Mononuclear cell (primary cell): Measurements from ENCODE around the gene FSCN2. TPM values are rescaled to one million over a fixed set of nuclear protein-coding genes. Genes with fewer than 3 reads are reported as not detected.

Experiments
- H3K27me3 ChIP-seq: 2 replicates; pipeline ENCODE4 v1.6.0; 2011; ENCODE audit warnings: low read length, control low read depth; ENCODE audit not compliant: insufficient read depth
- H3K4me1 ChIP-seq: 2 replicates; pipeline ENCODE4 v1.5.1; 2011; ENCODE audit warnings: mild to moderate bottlenecking, low read length, control low read depth; ENCODE audit not compliant: insufficient read depth
- H3K4me3 ChIP-seq: 2 replicates; pipeline ENCODE4 v1.5.1; 2011; ENCODE audit warnings: mild to moderate bottlenecking, low read length, moderate library complexity
- H3K9me3 ChIP-seq: 2 replicates; pipeline ENCODE4 v1.5.1; 2011; ENCODE audit warnings: low read depth, mild to moderate bottlenecking, control low read depth, low read length
- total RNA-seq: library from RNA; depleted of rRNA; stranded (reverse); fragments of >200 nt; gene quantifications from one replicate; pipeline ENCODE4 v1.2.3, GENCODE V29; 2012

FSCN2 gene, protein sequence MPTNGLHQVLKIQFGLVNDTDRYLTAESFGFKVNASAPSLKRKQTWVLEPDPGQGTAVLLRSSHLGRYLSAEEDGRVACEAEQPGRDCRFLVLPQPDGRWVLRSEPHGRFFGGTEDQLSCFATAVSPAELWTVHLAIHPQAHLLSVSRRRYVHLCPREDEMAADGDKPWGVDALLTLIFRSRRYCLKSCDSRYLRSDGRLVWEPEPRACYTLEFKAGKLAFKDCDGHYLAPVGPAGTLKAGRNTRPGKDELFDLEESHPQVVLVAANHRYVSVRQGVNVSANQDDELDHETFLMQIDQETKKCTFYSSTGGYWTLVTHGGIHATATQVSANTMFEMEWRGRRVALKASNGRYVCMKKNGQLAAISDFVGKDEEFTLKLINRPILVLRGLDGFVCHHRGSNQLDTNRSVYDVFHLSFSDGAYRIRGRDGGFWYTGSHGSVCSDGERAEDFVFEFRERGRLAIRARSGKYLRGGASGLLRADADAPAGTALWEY
- 0.52 TPM for total RNA-seq

DNA sequence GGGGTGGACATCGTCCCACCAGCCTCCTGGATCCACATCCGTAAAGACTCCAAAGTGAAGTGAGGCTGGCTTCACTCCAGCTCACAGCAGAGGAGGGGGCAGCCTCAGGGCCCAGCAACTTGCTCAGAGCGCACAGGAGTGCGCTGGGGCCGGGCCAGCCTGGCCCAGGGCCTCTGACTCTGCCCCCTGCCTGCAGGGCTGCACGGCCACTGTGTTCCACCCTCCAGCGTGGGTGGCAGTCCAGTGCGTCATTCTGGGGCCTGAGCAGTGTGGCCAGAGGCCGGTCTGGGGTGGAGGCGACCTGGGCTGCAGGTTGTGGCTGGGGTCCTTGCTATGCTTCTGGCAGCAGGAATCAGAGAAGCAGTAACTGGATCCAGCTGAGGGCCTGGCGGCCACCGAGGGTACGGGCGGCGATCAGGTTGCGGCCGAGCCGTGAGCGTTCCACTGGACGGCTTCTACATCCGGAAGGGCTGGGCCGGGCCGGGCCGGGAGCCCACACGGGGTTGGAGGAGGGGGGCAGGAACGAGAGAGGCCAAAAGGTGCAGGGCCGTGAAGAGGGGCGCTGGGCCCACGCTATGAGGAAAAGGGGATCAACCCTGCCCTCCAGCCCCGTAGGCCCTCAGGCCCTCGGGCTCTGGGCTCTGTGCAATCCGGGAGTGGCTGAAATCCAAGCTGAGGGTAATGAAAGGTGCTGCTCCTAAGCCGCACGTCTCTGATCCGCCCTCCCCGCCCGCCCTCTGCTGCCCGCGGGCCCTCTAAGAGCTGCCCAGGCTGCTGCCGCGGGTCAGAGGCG is at the start of gene FSCN2:
TSS of gene FSCN2 (plus strand) at position 787 of the 793 bp plus-strand sequence. CDS start 155 bp downstream, outside the sequence.
- no peak within 1 kb of the TSS for H3K4me3 ChIP-seq
- H3K4me1 ChIP-seq: no peaks in the 10 kb centered on the region
- H3K9me3 ChIP-seq: no peaks in the 10 kb centered on the region
- H3K27me3 ChIP-seq: no peaks in the 10 kb centered on the region

DNA sequence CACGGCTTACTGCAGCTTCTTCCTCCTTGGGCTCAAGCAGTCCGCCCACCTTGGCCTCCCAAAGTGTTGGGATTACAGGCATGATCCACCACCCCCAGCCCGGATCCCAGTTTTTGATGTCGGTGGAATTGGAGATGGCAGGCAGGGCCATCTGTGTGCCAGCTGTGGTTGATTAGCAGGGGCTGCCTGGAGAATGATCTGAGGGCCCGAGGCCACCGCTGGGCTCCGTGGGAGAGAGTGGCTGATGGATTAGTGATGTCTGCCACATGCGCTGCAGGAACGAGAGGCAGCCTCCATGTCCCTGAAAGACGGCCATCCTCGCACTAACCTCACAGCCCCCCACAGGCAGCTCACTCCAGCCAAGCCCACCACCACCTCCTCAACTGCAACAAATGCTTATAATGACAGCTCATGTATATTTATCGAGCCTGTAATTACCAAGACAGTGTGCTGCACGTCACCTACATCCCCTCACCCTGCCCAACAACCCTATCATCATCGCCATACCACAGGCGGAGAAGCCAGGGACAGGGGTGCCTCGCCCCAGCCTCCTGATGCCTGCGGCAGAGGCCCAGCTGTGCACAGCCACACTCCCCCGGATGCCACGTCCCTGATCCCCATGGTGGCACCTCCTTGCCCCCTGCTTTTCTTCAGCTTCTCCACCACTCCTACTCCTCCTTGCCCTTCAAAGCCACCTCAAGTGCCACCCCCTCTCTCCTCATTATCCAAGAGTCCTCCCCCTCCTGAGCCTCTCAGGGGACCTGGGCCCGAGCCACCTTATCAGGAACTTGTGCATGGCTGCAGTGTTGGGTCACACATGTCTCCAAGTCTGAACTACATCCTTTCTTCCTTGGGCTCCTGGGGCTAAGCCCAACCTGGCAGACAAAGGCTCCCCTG is 48.8 kb upstream of the FSCN2 start:
- peaks cover 38% of the 10 kb centered on the region for H3K4me1 ChIP-seq

DNA sequence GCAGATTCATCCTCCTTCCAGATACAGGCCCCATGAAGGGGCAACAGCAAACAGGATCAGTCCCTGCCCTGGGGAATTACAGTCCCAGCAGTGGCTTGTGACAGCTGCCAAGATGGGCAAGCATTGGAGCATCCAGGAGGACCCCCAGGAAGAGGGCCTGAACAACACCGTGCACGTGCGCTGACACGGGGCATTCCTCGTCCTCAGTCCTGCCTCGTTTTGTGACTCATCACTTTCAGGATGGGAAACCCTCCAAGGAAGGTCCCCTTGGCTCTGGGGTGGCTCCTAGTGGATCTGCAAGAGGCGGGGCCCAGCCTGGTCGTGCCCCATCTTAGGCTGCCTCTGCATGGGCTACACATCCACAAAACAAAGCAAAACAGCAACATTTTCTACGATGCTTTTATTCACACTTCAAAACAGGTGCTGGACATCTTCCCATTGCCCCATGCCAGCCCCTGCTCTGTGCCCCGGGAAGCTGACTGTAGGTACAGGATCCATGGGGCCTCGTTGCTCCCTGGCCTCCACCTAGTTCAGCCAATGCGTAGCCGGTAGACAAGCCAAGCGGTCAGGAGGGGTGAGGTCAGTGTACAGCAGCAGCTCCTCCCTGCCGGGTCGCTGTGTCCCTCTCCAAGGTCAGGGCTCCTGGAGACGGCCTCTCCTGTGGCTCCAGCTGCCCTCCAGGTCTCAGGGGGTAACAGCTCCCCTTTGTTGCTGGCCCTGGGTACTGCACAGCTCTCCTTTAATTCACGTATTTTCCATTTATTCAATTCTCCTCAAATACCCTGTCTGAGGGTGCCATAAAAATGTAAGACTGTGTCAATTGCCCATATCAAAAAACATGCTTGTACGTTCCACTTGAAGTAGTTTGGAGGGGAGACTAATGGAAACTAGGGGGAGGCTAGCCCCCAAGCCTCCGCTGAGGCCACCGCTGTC is 47.8 kb upstream of the FSCN2 start:
- H3K4me3 ChIP-seq: no peak overlapping the region
- peaks cover 10% of the 10 kb centered on the region for H3K27me3 ChIP-seq
- H3K4me1 ChIP-seq: peaks cover 42% of the 10 kb centered on the region
- H3K9me3 ChIP-seq: no peaks in the 10 kb centered on the region

More for the DNA sequence above, 48.8 kb upstream of the FSCN2 start:
- H3K9me3 ChIP-seq: no peaks in the 10 kb centered on the region
- peaks cover 10% of the 10 kb centered on the region for H3K27me3 ChIP-seq
- H3K4me3 ChIP-seq: no peak overlapping the region

DNA sequence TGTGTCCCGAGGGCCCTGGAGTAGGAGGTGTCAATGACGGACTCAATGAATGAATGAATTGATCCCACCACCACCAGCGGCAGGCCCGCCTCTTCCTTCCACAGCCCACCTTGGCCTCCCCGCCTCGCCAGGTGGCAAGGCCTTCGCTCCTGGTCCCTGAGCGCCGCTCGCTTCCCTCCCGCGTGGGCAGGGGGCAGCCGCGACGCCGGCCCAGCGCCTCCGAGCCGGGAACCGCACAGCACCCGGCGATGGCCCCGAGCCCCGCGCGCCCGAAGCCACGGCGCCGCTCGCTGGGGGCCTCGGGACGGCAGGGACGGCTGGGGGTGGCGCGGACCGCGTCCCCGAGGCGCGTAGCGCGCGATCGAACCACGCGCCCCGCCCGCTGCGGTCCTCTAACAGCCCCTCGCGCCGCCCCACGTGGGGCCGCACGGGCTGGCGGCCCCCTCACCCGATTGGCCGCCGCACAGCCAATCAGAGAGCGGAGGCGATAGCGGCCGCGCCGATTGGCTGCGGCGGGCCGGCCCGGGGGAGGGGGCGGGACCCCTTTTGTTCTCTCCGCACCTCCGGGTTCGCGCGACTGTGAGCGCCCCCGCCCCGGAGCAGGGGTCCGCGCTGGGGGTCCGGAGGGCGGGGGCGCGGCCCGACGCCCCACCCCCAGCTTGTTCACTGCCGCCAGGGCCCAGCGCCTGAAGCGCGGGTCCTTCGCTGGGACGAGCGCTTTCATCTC is 46.9 kb upstream of the FSCN2 start:
- Histone ChIP-seq H3K4me1 (peaks cover 44% of the 10 kb centered on the region), H3K4me3 (peak overlapping the region; percentile 18), H3K27me3 (peaks cover 10% of the 10 kb centered on the region), H3K9me3 (no peaks in the 10 kb centered on the region)

DNA sequence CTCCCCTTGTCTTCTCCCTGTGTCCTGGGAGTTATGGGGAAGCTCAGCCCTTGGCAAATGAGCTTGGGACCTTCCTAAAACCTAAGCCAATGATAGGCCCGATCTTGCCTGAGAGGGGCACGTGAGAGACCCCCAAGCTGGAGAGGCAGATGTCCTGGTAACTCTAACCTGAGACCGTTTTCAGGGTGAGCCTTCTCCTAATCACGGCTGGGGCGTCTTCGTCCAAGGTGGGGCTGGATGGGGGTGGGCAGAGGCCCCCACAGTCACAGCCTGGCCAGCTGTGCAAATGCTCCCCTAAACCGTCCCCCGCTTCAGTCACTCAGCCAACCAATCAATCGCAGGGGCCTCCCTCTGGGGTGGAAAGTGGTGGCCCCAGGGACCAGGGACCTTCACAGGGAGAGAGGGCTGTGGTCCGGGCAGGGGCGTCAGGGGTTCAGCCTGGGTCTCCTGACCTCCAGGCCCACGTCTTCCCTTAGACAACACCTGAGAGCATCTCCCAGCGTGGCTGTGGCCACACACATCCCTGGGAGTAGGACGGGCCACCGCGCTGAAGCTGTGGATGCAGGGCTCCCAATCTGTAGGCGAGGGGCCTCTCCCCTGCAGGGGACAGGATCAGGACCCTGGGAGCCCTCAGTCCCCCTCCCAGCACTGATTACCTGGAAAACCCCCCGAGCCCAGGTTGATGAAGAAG is 46.2 kb upstream of the FSCN2 start:
- Histone ChIP-seq H3K4me3 (peak overlapping the region; percentile 18), H3K27me3 (peaks cover 10% of the 10 kb centered on the region), H3K4me1 (peaks cover 50% of the 10 kb centered on the region), H3K9me3 (no peaks in the 10 kb centered on the region)

DNA sequence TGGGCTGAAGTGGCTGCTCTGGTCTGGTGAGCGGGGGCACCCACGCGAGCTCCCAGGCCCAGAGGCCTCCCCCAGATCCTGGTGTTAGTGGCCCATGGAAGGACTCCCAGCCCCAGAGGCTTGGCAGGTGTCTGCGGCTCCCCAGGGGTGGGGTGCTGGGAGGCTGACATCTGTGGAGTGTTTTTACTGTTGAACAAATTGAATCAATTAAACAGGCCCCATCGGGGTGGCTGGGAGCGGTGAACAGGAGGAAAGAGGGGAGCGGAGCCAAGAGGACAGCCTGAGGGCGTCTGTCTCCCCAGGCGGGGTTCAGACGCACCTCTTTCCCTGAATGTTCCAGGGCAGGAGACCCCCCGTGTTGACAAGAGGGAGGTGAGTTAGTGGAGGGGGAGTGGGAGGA is 45.5 kb upstream of the FSCN2 start:
- H3K27me3 ChIP-seq: peaks cover 10% of the 10 kb centered on the region
- H3K9me3 ChIP-seq: no peaks in the 10 kb centered on the region
- H3K4me3 ChIP-seq: no peak overlapping the region
- peaks cover 55% of the 10 kb centered on the region for H3K4me1 ChIP-seq

DNA sequence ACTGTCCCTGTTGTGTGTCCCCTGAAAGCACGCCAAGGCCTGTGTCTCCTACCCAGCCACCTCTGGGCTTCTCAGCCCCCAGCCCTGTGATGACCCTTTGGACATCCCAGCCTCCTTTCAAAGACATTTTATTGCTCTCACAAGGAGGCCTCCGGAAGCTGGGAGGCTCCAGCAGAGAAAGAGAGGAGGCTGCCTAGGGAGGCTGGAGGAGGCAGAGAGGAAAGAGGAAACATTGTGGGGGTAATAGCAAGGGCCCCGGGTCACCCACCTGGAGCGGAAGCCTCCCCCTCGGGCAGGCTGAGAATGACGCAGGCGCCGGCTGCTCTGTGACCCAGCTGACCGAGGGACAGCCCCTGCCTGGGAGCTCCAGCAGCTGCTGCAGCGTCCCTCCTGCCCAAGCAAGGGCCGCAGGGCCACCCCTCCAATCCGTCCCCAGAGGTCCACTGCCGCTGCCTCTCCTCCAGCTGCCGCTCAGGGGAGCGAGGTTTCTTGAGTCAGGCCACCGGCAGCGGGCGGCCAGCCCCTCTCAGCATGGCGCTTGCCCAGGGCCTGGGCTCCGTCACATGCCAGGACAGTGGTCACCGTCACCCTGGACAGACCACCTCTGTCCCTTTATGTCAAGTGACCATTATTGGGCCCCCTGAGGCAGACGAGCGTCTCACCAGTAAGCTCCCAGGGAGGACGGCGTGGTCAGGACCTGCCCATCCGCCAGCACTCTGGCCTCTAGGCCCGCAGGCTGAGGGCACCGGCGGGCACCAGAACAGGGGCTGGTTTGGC is 44.9 kb upstream of the FSCN2 start:
- Histone ChIP-seq H3K4me3 (no peak overlapping the region), H3K27me3 (peaks cover 10% of the 10 kb centered on the region), H3K4me1 (peaks cover 58% of the 10 kb centered on the region), H3K9me3 (no peaks in the 10 kb centered on the region)

DNA sequence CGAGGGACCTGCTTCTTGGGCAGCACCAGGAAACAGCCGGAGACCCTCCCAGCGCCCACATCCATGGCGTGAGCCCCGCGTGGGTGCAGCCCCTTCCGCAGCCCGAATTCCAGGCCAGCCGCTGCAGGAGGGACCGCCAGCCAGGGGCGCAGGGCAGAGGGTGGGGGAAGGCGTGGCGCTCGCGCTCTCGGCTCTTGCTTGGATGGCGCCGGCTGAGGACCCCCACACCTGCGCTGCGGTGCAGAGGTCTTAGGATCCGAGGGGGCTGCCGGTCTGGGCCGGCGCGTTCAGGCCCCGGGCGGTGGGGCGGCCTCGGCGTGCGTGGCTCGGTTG is 44.3 kb upstream of the FSCN2 start:
- no peaks in the 10 kb centered on the region for H3K9me3 ChIP-seq
- H3K4me3 ChIP-seq: peak overlapping the region; percentile 15
- peaks cover 63% of the 10 kb centered on the region for H3K4me1 ChIP-seq
- peaks cover 10% of the 10 kb centered on the region for H3K27me3 ChIP-seq

DNA sequence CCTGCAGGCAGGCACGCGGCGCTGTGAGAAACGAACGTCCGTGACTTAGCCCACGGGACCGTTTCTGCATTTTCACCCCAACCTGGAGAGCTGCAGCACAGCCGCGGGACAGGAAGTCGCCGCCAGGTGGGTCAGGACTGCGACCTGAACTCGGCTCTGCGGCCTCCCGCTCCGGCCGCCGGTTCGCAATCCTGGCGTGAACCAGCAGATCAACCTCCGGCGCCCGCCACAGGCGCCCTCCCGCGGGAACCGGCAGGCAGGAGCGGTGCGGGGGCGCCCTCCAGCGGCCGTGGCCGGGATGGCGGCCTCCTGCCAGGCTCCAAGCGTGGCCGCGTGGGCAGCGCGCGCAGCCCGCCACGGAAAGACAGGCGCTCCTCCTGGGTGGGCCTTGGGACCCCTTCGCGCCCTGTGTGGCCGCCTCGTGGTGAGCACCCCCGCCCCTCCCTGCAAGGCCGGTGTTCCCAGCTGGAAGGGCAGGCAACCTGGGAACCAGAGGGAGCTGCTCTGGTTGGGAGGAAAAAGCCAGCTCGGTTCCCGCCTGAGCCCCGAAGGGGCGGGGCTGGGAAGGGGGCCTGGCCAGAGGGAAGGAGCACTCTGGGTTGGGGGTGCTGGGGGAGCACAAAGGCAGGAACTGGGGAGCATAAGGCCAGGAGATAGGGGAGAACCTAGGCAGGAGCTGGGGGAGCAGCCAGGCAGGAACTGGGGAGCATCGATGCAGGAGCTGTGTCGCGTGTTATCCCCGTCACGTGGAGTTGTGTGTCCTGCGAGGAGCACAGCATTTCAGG is 43.8 kb upstream of the FSCN2 start:
- H3K4me1 ChIP-seq: peaks cover 63% of the 10 kb centered on the region
- peak overlapping the region; percentile 15 for H3K4me3 ChIP-seq
- no peaks in the 10 kb centered on the region for H3K9me3 ChIP-seq
- peaks cover 10% of the 10 kb centered on the region for H3K27me3 ChIP-seq

DNA sequence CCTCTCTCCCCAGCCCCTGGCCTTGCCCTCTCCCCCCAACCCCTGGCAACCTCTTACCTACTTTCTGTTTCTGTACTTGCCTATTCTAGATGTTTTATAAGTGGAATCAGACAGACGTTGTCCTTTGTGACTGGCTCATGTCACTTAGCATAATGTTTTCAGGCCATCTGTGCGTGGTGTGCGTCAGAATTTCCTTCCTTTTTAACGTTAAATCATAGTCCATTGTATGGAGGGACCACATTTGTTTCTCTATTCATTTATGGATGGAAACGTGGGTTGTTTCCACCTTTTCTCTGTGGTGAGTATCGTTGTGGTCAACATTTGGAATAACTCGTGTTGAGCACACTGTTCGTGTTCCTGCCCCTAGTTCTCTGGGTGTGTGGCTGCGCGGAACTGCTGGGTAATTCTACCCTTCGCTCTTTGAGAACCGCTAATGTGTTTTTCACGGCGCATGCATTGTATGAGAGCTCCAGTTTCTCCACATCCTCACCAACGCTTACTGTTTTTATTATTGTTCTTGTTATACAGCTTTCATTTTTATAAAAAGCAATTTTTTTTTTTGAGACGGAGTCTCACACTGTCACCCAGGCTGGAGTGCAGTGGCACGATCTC is 41.9 kb upstream of the FSCN2 start:
- Histone ChIP-seq H3K27me3 (peaks cover 5% of the 10 kb centered on the region), H3K4me3 (no peak overlapping the region)

DNA sequence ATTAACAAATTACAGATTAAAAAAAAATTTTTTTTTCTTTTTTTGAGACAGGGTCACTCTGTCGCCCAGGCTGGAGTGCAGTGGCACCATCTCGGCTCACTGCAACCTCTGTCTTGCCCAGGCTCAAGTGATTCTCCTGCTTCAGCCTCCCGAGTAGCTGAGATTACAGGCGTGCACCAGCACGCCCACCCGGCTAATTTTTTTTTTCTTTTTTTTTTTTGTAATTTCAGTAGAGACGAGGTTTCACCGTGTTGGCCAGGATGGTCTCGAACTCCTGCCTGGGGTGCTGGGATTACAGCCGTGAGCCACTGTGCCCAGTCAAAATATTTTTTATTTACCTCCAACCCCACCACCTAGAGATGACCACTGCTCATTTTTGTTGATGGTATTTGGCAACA is 41.1 kb upstream of the FSCN2 start:
- Histone ChIP-seq H3K9me3 (no peaks in the 10 kb centered on the region), H3K4me1 (peaks cover 49% of the 10 kb centered on the region), H3K27me3 (peaks cover 5% of the 10 kb centered on the region), H3K4me3 (no peak overlapping the region)

More for the DNA sequence above, 41.9 kb upstream of the FSCN2 start:
- H3K9me3 ChIP-seq: no peaks in the 10 kb centered on the region
- peaks cover 56% of the 10 kb centered on the region for H3K4me1 ChIP-seq
